Mesothelial cell of epicardium (in vitro differentiated cells): Measurements from ENCODE around the gene AHNAK2. TPM values are rescaled to one million over a fixed set of nuclear protein-coding genes. Genes with fewer than 3 reads are reported as not detected.

Source experiments
- DNase-seq, 2 experiments: peaks; one replicate each; pipeline ENCODE4 v3.0.0; 2021; ENCODE audit warnings: low spot score in 2 of 2; ENCODE audit not compliant: unreplicated experiment in 2 of 2
- H3K27ac Mint-ChIP-seq: 2 replicates; pipeline ENCODE4 v1.8.0; 2021; ENCODE audit warnings: mixed read lengths
- H3K27me3 Mint-ChIP-seq: 2 replicates; pipeline ENCODE4 v1.8.0; 2021; ENCODE audit warnings: low read depth, mixed read lengths
- H3K36me3 Mint-ChIP-seq: 2 replicates; pipeline ENCODE4 v1.8.0; 2021; ENCODE audit warnings: mixed read lengths
- H3K4me1 Mint-ChIP-seq: 2 replicates; pipeline ENCODE4 v1.8.0; 2021; ENCODE audit warnings: mixed read lengths
- H3K4me3 Mint-ChIP-seq: 2 replicates; pipeline ENCODE4 v1.8.0; 2021; ENCODE audit warnings: mild to moderate bottlenecking, moderate library complexity, mixed read lengths
- H3K9me3 Mint-ChIP-seq: 2 replicates; pipeline ENCODE4 v1.8.0; 2021; ENCODE audit warnings: mixed read lengths
- total RNA-seq: library from RNA; stranded (reverse); gene quantifications from 3 replicates; pipeline ENCODE4 v1.2.1, GENCODE V29; 2021
- TF ChIP-seq, protein P1 (sequence below): fragments of 200-600 bp; sonication (generic); IDR thresholded peaks from one replicate; pipeline ENCODE4 v1.5.0; 2021; ENCODE audit warnings: antibody characterized with exemption; ENCODE audit not compliant: unreplicated experiment

AHNAK2 gene
- total RNA-seq, 1 donor from 2014 or later, result 2.8 TPM

DNA sequence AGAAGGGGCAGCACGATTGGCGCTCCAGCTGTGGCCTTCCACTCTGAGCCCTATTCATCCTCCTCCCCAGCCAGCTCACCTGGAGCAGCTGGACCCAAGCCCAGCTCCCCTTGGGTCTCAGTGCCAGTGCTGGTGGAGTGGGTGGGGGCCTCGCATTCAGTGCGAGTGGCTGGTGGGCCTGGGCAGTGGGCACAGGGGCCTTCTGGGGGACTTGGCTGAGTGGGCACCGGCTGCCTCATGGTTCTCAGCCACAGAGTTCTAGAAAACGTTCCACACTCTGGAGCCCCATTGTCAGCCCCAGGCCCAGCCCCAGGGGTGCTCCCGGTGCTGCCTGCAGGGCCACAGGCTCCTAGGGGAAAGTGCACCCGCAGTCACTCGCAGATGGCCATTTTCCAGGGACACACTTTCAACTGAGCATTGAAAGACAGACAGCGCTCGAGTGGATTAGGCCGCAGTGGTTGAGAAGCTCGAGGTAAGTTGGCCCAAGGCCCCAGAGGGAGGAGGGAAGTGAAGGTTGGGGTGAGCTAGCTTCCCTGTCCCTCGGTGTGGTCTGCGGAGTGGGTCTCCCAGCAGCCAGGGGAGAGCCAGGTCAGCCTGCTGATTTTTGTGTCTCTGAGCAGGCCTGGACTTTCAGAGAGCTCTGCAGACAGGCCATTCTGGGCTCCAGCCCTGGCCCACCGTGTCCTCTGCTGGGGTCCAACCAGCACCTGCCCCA is 11.2 kb upstream of the AHNAK2 start:
- TF ChIP-seq, protein P1, sequence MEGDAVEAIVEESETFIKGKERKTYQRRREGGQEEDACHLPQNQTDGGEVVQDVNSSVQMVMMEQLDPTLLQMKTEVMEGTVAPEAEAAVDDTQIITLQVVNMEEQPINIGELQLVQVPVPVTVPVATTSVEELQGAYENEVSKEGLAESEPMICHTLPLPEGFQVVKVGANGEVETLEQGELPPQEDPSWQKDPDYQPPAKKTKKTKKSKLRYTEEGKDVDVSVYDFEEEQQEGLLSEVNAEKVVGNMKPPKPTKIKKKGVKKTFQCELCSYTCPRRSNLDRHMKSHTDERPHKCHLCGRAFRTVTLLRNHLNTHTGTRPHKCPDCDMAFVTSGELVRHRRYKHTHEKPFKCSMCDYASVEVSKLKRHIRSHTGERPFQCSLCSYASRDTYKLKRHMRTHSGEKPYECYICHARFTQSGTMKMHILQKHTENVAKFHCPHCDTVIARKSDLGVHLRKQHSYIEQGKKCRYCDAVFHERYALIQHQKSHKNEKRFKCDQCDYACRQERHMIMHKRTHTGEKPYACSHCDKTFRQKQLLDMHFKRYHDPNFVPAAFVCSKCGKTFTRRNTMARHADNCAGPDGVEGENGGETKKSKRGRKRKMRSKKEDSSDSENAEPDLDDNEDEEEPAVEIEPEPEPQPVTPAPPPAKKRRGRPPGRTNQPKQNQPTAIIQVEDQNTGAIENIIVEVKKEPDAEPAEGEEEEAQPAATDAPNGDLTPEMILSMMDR, result no peak
- Mint-ChIP-seq H3K4me1 (peaks cover 7% of the 10 kb centered on the region), H3K9me3 (no peaks in the 10 kb centered on the region), H3K36me3 (peaks cover 14% of the 10 kb centered on the region), H3K27ac (no peak overlapping the region), H3K27me3 (no peaks in the 10 kb centered on the region), H3K4me3 (no peak overlapping the region)
- no peak for DNase-seq

DNA sequence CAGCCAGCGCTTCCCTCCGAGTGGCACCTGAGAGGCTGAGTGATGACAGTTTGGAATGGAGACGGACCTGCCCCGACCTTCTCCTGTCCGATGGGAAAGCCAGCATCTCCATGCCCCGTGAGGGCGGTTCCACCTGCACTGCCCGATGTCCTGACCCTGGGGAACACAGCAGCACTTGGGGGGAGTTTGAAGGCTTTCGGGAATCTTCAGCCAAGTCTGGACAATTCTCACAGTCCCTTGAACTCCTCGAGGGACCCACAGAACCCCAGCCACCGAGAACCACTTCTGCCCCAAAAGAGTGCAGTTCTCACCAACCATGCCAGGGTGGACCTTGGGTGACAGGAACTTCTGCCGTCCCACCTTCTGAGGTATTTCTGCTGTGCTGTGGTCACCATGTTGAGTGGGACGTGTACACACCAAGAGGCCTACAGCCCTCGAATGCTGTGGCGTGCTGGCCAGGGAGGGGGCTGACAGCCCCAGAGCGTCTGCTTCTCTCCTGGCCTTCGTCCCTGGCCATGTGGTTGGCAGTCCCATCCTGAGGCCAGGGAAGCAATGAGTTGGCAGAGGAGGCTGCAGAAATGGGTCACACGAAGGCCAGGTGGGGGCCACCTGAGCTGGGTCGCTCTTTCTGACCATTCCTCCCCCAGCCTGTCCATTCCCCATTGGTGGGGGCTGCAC is 8.5 kb upstream of the AHNAK2 start:
- Mint-ChIP-seq H3K36me3 (no peaks in the 10 kb centered on the region), H3K9me3 (no peaks in the 10 kb centered on the region), H3K4me3 (peak overlapping the region; percentile 72), H3K27me3 (no peaks in the 10 kb centered on the region), H3K27ac (no peak overlapping the region), H3K4me1 (peaks cover 7% of the 10 kb centered on the region)
- TF ChIP-seq, protein P1, result no peak
- DNase-seq, result no peak

GRCh38 chr14:104985675-104986486 is 7.7 kb upstream of the AHNAK2 start, which contains the start of gene CLBA1:
TSS of gene CLBA1 (plus strand) at chr14:104985788. CDS start at chr14:104986432, 644 bp downstream.
- no peaks in the 10 kb centered on the region for H3K36me3 Mint-ChIP-seq
- H3K4me1 Mint-ChIP-seq, result peaks cover 7% of the 10 kb centered on the region
- no peaks in the 10 kb centered on the region for H3K9me3 Mint-ChIP-seq
- peak; percentile 79 to 86 for DNase-seq
- peak within 1 kb of the TSS; percentile 72 for H3K4me3 Mint-ChIP-seq
- TF ChIP-seq, protein P1, result no peak
- H3K27ac Mint-ChIP-seq, result peak within 1 kb of the TSS; percentile 21
- peaks cover 2% of the 10 kb centered on the region for H3K27me3 Mint-ChIP-seq

- peak overlapping the region; percentile 21 for H3K27ac Mint-ChIP-seq
- TF ChIP-seq, protein P1, result no peak
- no peak for DNase-seq
These were observed 6.1 kb upstream of the AHNAK2 start for GRCh38 chr14:104984056-104984894.

DNA sequence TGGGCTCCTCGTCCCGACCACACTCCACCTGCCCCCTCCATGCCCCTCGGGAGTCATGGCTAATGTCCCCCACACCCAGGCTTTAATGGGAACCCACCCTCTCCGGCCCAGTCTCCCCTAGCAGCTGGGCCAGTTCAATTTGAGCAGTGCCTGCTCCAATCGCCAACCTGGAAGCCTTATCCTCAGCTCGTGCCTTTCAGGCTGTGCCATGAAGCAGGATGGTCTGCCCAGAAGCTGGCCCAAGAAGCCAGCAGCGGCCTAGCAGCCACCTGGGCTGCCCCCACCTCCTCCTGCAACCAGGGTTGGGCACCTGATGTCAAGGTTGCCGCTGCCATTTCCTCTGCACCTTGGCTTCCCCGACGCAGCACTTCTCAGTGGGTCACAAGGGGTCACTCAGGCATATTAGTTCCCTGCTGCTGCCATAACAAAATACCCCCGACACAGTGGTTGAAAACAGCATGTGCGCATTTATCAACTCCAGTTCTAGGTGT is 5.1 kb upstream of the AHNAK2 start:
- DNase-seq, result no peak
- no peak overlapping the region for H3K4me3 Mint-ChIP-seq
- no peak overlapping the region for H3K27ac Mint-ChIP-seq
- H3K9me3 Mint-ChIP-seq, result no peaks in the 10 kb centered on the region
- TF ChIP-seq, protein P1, result no peak
- H3K36me3 Mint-ChIP-seq, result no peaks in the 10 kb centered on the region
- peaks cover 9% of the 10 kb centered on the region for H3K4me1 Mint-ChIP-seq
- peaks cover 8% of the 10 kb centered on the region for H3K27me3 Mint-ChIP-seq

More at GRCh38 chr14:104984056-104984894, 6.1 kb upstream of the AHNAK2 start:
- Mint-ChIP-seq H3K36me3 (no peaks in the 10 kb centered on the region), H3K27me3 (peaks cover 3% of the 10 kb centered on the region), H3K9me3 (no peaks in the 10 kb centered on the region), H3K4me3 (peak overlapping the region; percentile 56), H3K4me1 (peaks cover 7% of the 10 kb centered on the region)
